ENCODE results near the gene RPH3AL.

RPH3AL gene

DNA sequence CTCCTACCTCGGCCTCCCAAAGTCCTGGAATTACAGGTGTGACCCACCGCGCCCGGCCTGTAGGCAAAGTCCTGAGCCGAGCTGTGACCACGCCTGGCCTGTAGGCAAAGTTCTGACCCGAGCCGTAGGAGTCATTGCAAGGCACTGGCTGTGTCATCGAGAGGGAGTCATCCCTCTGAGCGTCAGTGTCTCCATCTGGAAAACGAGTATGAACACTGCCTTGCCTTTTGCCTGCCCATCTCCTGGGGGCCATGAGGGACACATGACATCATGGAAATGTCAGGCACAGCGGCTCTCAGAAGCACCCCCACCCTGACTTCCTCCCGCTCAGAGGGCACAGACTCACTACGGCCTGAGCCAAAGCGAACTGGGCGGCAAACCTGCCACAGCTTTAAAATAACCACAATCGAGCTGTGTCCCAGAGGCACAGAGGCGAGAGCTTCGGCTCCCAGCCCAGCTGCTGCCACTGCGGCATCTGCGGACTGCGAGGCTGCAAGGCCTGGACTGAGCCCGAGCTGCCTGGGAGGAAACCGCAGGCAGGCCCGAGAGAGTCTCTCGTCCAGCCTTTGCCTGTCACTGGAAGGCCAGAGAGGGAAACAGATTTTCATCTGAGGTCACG, 50.8 kb downstream of the RPH3AL start:
- no peak for DNase-seq (ENCODE audit: low read depth)

DNA sequence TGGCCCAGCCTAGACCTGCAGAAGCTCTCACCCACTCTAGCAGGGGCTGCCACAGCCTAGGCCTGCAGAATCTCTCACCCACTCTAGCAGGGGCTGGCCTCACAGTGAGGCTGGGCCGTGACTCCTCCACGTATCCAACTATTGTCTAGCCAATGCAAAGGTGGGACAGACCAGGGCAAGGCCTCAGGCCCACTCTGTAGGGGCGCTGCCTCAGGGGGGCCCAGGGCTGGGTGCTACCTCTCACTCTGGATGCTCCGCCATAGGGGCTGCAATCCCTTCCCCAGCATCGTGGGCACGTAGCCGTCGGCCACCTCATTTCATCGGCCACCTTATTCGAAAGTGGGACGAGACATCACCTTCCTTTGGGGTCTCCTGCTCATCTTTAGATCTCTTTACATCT, 51.7 kb downstream of the RPH3AL start:
- no peak for DNase-seq (ENCODE audit: low read depth)

DNA sequence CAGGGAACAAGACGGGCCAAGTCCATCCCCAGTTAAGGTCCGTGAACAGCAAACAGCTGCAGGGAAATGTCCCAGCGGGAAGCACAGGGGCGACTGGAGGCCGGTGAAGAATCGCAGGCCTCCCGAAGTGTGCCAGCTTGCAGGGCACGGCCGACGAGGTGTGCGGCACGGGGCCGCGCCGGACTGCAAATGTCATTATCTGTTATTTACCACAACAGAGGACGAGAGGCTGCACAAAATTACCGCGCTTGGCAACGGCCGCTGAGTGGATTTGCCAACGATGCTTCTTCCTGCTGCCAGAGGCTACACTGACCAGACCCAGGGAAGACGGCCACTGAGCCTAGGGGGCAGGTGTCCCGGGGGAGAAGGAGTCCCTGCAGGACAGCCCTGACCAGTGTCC, 53.1 kb downstream of the RPH3AL start:
- no peak for DNase-seq (ENCODE audit: low read depth)

DNA sequence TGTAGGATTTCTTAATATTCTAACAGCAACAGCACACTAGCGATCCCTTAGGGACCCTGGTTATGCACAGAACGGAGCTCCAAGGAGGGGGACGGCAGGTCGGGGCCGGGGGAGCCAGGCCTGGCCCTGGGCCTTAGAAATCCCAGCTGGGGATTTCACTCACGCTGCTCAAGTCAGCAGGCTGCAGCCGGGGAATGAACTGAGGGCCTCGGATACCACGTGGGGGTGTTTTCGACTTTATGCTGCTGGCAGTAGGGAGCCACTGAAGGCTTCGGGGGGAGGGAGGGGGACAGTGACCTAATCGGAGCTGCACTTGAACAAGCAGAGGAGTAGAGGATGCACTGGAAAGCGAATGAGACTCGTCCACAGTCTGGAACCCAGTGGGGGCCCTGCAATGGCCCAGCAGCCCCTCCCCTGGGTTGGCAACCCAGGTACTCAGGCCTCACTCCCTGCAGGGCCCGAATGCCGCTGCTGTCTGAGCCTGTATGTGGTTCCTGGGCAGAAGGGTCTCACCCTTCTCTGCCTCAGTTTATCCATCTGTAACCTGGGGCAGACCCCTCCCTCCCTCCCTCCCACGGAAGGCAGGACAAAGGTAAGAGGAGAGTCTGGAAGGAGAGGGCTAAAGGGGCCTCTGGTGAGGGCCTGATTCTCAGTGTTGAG, 53.7 kb downstream of the RPH3AL start:
- DNase-seq (ENCODE audit: low read depth): no peak

DNA sequence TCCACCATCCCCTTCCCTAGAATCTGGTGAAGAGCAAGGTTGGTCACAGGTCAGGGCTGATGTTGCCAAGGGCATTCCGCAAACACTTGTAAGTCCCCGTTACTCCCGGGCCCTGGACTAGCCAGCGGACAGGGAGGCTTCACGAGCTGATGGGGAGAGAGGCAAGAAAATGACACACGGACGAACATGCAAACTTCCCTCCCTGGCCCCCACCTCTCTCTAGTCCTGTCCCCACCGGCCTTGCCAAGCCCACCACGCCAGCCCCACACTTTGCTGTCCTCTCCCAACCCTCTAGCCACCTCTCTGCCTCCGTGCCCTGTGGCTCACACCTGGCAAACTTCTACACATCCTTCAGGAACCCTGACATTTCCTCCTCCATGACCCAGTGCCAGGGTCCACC, 54.8 kb downstream of the RPH3AL start:
- DNase-seq (ENCODE audit: low read depth): no peak

DNA sequence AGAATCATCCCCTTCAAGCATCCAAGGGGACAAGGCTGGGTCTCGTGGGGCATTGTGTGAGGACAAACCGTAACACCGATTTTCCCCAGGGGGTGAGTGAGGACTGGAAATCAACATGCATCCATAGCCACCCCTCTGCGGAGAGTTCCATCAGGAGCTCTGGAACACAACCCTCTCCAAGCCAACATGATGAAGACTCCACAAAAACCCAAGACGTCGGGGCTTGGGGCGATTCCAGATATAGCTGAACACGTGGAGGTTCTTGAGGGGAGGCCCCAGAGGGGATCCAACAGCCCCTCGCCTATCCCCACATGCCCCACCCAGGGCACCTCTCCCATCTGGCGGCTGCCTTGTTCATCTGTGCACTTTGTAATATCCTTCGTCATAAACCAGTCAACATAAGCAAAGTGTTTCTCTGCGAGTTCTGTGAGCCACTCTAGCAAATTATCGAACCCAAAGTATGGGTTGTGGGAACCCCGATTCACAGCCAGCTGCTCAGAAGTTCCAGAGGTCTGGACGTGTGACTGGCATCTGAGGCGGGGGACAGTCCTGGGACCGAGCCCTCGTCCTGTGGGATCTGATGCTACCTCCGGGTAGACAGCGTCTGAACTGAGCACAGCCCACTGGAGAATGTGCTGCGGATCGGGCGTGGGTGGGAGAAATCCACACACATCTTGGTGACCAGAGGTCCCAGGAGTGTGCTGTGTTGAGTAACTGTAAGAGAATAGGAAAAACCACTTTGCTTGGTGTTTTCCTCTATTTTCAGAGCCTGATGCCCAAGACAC, 55.5 kb downstream of the RPH3AL start:
- no peak for DNase-seq (ENCODE audit: low read depth)

DNA sequence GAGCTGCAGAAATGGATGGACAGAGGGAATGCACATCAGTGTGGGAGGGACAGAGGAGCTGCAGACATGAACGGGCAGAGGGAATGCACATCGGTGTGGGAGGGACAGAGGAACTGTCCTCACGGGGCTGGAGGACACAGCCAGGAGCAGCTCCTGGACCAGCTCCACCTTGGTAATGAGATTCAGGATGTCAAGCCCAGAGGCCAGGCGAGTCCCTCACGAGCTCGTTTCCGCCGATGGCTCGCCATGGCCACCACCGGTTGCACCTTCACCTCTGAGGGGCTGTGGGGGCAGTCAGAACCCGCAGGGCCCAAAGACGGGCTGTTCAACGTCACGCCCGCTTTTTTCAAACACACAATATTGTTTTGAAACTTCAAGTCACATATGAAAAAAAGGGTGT, 56.2 kb downstream of the RPH3AL start:
- DNase-seq (ENCODE audit: low read depth): no peak

DNA sequence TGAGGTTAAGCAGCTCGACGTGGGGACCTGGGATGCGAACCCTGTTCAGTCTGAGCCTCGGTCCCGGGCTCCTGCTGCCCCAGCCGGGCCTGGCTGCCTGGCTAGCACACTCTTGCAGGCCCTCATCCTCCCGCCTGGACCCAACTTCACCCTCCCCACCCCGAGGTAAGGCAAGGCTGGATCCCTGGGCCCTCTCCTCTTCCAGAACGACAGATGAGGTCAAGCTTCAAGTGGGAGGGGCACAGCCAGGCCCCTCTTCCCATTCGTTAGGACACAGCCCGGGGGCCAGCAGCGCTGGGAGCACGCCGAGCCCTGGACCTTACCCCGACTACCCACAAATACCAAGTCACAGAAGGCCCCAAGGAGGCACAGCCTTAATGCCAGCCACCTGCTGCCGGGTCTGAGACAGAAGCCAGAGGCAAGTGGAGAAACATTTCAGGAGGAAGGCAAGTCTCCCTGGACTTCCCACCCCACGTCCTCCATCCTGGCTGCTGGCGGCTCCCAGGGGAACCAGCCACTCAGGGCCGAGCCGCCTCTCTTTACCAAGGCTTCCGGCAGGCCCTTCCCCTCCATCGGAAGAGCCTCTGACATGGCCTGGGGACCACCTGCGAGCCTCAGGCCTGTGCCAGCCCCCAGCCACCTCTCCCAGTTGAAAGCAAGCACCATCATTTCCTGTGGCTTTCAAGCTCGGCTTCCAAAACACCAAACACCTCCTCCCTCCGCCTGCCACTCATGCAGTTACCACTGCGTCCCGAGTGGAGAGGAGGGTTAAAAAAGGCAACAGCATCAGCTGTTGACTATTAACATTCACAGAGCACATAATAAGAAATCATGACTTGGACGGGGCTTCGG, 59.9 kb downstream of the RPH3AL start:
- no peak for DNase-seq (ENCODE audit: low read depth)

DNA sequence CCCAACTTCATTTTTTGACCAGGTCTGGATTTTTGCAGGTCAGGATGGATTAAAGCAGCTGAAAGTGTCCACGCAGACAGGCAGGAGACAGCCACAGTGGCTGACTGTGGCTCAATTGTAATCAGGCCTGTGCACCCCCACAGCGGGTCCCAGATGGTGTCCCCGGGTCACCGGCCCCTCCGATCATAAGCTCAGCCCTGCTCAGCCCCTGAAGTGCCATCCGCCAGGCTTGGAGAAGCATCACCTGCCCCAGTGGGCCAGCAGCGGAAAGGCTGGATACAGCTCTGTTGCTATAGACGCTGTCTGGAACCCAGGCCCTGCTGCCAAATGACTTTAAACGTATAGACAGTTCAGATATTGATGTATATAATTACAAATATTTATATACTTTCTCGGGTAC, 60.6 kb downstream of the RPH3AL start:
- no peak for DNase-seq (ENCODE audit: low read depth)

DNA sequence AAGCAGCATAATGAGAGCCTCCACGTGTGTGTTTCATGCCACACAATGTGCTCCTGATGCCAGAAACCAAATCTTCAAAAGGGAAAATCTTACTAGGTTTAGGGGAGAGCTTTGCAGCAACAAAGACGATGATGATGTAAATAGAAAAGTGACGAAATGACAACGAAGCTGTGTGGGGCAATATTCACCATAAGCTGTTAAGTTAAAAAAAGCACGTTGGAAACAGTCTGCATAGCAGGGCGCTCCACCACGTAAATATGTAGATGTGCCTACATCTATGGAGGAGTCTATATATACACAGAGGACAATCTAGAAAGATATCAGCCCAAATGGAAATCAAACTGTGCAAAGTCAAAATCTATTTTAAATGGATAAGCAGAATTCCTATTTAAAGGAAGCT, 61.0 kb downstream of the RPH3AL start:
- no peak for DNase-seq (ENCODE audit: low read depth)

DNA sequence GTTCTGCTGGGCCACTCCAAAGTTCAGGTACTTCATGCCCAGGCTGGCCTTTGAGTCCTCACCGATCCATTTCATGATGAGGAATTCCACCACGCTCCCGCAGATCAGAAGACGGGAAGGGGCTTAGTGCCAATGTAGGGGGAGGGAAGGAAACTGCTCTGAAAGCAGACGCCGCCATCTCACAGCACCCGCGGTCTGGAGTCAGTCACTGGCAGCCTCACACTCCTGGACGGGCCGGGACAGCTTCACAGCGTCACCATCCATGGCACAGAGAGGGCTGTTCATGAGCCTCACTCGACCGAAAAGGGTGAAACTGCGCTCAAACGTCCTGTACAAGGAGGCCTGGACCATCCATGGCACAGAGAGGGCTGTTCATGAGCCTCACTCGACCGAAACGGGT, 62.0 kb downstream of the RPH3AL start:
- DNase-seq (ENCODE audit: low read depth): no peak

DNA sequence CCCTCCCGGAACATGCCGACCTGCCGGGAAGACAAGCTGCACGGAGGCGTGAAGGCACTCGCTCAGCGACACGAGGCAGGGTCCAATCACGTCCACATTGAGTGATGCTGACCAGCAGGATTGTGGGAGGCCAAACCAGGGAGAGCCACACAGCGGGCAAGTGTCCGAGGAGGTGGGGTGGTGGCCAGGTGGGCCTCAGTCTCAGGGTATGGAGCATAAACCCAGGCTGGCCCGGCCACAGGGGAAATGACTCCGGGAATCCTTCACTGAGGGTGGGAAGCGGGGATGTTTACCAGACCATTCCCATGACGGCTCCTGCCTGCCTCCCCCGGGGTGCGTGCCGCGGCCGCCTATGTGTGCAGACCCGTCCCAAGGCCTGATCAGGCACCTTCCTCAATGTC, 62.5 kb downstream of the RPH3AL start:
- no peak for DNase-seq (ENCODE audit: low read depth)

DNA sequence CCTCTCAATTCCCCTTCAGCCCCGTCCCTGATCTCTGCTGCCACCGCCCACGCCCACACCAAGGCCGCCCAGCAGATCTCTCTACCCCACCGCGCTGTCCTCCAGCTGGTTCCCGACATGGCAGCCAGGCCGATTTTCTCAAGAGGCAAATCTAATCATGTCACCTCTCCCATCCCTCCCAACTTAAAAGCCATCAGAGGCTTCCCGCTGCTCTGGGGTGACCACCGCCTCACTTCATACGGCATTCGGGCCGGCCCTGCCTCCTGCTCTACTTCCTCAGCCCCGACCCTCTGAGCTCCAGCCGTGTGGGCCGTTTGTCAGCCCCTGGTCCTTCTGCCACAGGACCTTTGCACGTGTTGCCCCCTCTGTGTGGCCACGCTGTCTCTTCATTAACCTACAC, 63.2 kb downstream of the RPH3AL start:
- no peak for DNase-seq (ENCODE audit: low read depth)

DNA sequence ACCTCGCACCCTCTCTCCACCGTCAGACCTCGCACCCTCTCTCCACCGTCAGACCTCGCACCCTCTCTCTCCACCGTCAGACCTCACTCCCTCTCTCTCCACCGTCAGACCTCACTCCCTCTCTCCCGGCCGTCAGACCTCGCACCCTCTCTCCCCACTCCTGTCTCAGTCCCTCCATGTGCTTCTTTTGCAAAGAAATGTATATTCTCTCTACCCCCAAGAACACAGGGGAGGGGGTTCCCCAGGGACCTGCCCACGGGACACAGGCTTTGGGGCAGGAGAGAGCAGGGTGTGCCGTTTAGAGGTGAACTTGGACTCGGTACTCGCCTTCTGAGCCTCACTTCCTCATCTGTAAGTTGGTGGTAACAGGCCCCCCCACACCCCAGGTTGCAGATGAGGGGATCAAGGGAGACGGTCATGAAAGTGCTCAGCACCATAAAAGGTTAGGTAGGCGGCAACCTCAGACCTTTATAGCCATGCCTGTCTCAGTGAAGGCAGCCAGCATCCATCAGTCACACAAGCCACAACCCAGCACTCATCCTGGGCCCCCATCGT, 63.7 kb downstream of the RPH3AL start:
- DNase-seq (ENCODE audit: low read depth): no peak

DNA sequence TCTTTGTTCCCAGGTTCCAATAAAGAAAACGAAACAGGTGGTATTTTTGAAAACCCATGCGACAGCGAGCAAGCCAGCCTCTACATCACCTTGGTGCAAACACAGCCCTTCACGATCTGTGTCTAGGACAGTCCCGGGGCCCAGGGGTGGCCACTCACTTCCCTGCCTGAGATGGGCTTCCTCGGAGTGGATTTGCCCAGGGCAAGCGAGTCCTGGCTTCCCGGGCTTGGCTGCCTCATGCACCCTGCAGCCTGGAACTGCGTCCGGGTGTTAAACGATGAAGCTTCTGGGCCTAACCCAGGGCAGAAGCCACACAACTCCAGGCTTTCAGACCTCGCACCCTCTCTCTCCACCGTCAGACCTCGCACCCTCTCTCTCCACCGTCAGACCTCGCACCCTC, 66.0 kb downstream of the RPH3AL start:
- no peak for DNase-seq (ENCODE audit: low read depth)

DNA sequence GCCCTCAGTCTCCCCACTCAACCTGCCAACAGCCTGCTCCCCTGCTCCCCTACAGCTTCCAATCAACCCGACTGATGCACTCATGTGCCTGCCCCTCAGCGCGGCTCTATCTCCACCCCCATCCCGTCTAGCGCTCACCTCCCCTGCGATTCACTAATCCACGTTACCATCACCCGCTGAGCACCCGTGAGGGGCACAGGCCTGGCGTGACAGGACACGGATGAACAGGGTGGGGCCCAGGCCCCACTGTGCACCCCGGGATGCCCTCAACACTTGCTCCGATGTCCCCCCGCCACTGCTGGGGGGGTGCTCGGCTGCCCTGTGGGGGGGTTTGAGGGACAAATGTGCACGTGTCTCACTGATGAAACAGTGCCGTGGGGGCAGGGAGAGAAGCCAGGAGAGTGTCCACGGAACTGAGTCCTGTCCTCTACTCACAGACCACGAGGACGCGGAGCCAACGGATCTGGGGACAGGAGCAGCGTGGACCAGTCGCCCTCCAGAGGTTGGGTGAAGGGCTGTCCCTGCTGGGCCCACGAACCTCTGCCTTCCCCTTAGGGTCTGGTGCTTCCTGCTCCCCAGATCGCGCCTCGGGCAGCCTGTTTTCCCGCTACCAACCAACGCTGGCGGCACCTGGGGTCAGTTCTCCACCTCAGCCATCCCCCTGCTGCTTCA, 66.7 kb downstream of the RPH3AL start:
- no peak for DNase-seq (ENCODE audit: low read depth)

DNA sequence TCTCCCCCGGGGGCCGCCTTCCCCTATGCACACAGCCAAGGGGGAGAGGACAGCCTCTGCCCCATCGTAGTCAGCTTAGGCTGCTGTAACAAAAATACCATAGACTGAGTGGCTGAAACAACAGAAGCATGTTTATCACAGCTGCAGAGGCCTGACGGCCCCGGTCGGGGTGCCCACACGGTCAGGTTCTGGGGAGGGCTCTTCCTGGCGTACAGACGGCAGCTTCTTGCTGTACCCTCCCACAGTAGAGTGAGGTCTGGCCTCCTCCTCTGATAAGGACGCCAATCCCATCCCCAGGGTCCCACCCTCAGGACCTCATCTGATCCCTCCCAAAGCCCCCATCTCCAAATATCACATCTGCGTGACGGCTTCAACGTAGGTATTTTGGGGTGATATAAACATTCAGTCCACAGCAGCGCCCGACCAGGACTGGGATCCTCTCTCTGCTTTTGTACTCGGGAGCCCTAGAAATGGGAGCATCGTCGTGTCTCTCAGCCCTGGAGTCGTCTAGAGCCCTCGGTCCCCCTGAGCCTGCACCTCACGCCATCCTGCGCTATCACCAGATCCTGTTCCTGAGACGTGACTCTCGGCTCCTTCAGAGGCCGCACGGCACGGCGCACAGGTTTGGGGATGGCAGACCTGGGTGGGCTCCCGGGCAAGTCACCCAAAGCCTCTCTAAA, 67.8 kb downstream of the RPH3AL start:
- no peak for DNase-seq (ENCODE audit: low read depth)

DNA sequence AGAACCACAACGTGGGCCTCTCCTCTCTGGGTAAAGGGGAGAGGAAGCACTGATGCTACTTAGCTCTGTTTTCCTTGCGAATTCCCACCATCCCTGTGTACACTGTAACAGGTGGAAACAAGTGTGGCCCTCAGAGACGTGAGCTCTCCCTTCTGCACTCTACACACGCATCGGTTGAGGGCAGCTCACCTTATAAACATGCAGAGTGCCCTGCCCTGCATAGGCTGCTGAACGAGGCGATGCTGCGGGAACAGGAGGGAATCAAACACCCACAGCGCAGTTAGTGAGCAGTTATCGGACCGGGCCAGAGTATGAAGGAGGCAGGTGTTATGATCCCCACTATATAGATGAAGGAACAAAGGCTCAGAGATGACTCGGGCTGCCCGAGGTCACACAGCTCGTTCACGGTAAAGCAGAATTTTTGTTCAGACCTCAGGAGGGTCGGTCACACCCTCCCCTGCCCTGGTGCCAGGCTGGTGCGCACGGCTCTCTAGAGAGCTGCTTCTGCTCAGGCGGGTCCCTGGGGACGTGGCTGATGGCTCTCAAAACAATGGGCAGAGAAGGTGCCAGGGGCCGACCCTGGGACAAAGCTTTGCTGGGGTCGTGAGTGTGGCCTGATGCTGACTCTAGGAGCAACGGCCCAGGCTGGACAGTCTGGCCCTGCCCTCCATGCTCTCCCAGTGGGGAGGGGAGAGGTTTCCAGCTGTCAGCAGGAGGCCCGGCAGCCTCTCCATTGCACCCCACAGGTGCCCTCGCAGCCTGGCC, 68.5 kb downstream of the RPH3AL start:
- no peak for DNase-seq (ENCODE audit: low read depth)

DNA sequence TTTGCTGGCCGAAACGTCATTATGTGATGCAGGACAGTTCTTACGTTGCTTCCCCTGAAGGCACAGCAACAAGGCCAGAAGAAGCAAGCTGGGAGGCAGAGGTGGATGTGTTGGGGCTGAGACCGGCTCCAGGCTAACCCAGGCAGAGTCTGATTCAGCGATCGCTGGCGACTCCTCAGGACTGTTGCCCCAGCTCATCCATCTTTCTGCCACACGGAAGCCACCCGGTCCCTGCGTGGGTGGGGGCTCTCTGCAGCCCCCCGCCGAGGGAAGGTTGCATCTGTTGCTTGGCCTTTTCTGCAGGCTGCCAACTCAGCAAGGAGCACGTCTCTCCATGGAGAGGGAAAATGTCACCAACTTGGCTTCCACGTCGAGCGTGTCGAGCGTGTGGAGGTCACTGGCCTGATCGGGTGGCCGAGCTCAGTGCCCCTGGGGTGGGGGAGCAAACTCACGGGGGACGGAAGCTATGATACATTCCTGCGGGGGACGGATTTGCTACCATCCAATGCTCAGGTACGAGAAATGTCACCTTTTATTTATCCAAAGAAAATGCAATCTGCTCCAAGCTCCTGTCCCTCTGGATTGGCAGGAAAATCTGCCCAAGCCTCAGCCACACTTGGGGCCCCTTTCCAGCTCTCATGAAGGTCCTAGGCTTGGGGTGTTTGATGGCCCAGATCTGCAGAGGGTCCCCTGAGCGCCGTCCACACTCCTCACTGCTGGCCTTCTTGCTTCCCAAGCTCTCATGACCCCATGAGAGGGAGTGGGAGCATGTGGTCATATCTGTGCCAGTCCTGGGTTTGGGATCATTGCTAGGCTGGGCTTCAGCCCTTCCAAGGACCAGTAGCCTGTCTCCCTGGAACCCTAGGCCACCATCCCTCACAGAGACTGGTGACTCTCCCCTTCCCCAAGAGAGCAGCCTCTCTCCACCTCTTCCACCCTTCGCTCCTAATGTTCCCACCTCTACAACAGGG, 69.4 kb downstream of the RPH3AL start:
- no peak for DNase-seq (ENCODE audit: low read depth)
